ENCODE measurements around the gene PODNL1.
"Not testable (repeated sequence)": the region's sequence is repeated elsewhere in the genome, so short reads cannot be mapped to it uniquely, and the experiment has no call there.

Gene PODNL1

GRCh38 chr19:13981021-13981420, 42.8 kb upstream of the PODNL1 start:
- no peak for DNase-seq (ENCODE audit: low read depth)
- H3K4me3 ChIP-seq (ENCODE audit: low read length): no peak overlapping the region
- no peaks in the 10 kb centered on the region for H3K36me3 ChIP-seq (ENCODE audit: control insufficient read depth, insufficient read depth, low read length, severe bottlenecking)
- no peak overlapping the region for H3K9ac ChIP-seq (ENCODE audit: low read length)
- H3K4me1 ChIP-seq (ENCODE audit: control insufficient read depth, insufficient read depth, low read length): no peaks in the 10 kb centered on the region
- no peaks in the 10 kb centered on the region for H3K9me3 ChIP-seq (ENCODE audit: control insufficient read depth, low read length)
- no peaks in the 10 kb centered on the region for H3K27me3 ChIP-seq (replicated peaks; ENCODE audit: control insufficient read depth, insufficient read depth, low read length)

GRCh38 chr19:13980340-13980739, 42.1 kb upstream of the PODNL1 start:
- Histone ChIP-seq H3K4me3 (ENCODE audit: low read length) (no peak overlapping the region), H3K36me3 (ENCODE audit: control insufficient read depth, insufficient read depth, low read length, severe bottlenecking) (no peaks in the 10 kb centered on the region), H3K4me1 (ENCODE audit: control insufficient read depth, insufficient read depth, low read length) (no peaks in the 10 kb centered on the region), H3K9ac (ENCODE audit: low read length) (no peak overlapping the region), H3K9me3 (ENCODE audit: control insufficient read depth, low read length) (no peaks in the 10 kb centered on the region), H3K27me3 (replicated peaks; ENCODE audit: control insufficient read depth, insufficient read depth, low read length) (no peaks in the 10 kb centered on the region)
- DNase-seq (ENCODE audit: low read depth): no peak

- Histone ChIP-seq H3K36me3 (ENCODE audit: control insufficient read depth, insufficient read depth, low read length, severe bottlenecking) (no peaks in the 10 kb centered on the region), H3K4me3 (ENCODE audit: low read length) (no peak overlapping the region), H3K4me1 (ENCODE audit: control insufficient read depth, insufficient read depth, low read length) (no peaks in the 10 kb centered on the region), H3K9ac (ENCODE audit: low read length) (no peak overlapping the region), H3K9me3 (ENCODE audit: control insufficient read depth, low read length) (no peaks in the 10 kb centered on the region), H3K27me3 (replicated peaks; ENCODE audit: control insufficient read depth, insufficient read depth, low read length) (no peaks in the 10 kb centered on the region)
- no peak for DNase-seq (ENCODE audit: low read depth)
These were observed 41.5 kb upstream of the PODNL1 start for GRCh38 chr19:13979686-13980085.

- Histone ChIP-seq H3K27me3 (replicated peaks; ENCODE audit: control insufficient read depth, insufficient read depth, low read length) (no peaks in the 10 kb centered on the region), H3K9me3 (ENCODE audit: control insufficient read depth, low read length) (no peaks in the 10 kb centered on the region), H3K9ac (ENCODE audit: low read length) (no peak overlapping the region), H3K4me1 (ENCODE audit: control insufficient read depth, insufficient read depth, low read length) (no peaks in the 10 kb centered on the region), H3K36me3 (ENCODE audit: control insufficient read depth, insufficient read depth, low read length, severe bottlenecking) (no peaks in the 10 kb centered on the region), H3K4me3 (ENCODE audit: low read length) (no peak overlapping the region)
- no peak for DNase-seq (ENCODE audit: low read depth)
These were observed 41.0 kb upstream of the PODNL1 start for GRCh38 chr19:13979244-13979615.

GRCh38 chr19:13978351-13979243, 40.4 kb upstream of the PODNL1 start:
- H3K36me3 ChIP-seq (ENCODE audit: control insufficient read depth, insufficient read depth, low read length, severe bottlenecking): no peaks in the 10 kb centered on the region
- no peak overlapping the region for H3K4me3 ChIP-seq (ENCODE audit: low read length)
- no peaks in the 10 kb centered on the region for H3K9me3 ChIP-seq (ENCODE audit: control insufficient read depth, low read length)
- no peak for DNase-seq (ENCODE audit: low read depth)
- no peak overlapping the region for H3K9ac ChIP-seq (ENCODE audit: low read length)
- H3K27me3 ChIP-seq (replicated peaks; ENCODE audit: control insufficient read depth, insufficient read depth, low read length): no peaks in the 10 kb centered on the region
- no peaks in the 10 kb centered on the region for H3K4me1 ChIP-seq (ENCODE audit: control insufficient read depth, insufficient read depth, low read length)

GRCh38 chr19:13977803-13978202, 39.6 kb upstream of the PODNL1 start:
- Histone ChIP-seq H3K27me3 (replicated peaks; ENCODE audit: control insufficient read depth, insufficient read depth, low read length) (no peaks in the 10 kb centered on the region), H3K36me3 (ENCODE audit: control insufficient read depth, insufficient read depth, low read length, severe bottlenecking) (no peaks in the 10 kb centered on the region), H3K9ac (ENCODE audit: low read length) (no peak overlapping the region), H3K9me3 (ENCODE audit: control insufficient read depth, low read length) (no peaks in the 10 kb centered on the region), H3K4me1 (ENCODE audit: control insufficient read depth, insufficient read depth, low read length) (no peaks in the 10 kb centered on the region), H3K4me3 (ENCODE audit: low read length) (no peak overlapping the region)
- DNase-seq (ENCODE audit: low read depth): no peak

- H3K4me1 ChIP-seq (ENCODE audit: control insufficient read depth, insufficient read depth, low read length): no peaks in the 10 kb centered on the region
- H3K36me3 ChIP-seq (ENCODE audit: control insufficient read depth, insufficient read depth, low read length, severe bottlenecking): peaks cover 4% of the 10 kb centered on the region
- no peak for DNase-seq (ENCODE audit: low read depth)
- no peaks in the 10 kb centered on the region for H3K27me3 ChIP-seq (replicated peaks; ENCODE audit: control insufficient read depth, insufficient read depth, low read length)
- no peak overlapping the region for H3K4me3 ChIP-seq (ENCODE audit: low read length)
- H3K9me3 ChIP-seq (ENCODE audit: control insufficient read depth, low read length): no peaks in the 10 kb centered on the region
- H3K9ac ChIP-seq (ENCODE audit: low read length): no peak overlapping the region
These were observed 38.2 kb upstream of the PODNL1 start for GRCh38 chr19:13976446-13976845.

- no peaks in the 10 kb centered on the region for H3K4me1 ChIP-seq (ENCODE audit: control insufficient read depth, insufficient read depth, low read length)
- H3K4me3 ChIP-seq (ENCODE audit: low read length): no peak overlapping the region
- DNase-seq (ENCODE audit: low read depth): no peak
- peaks cover 4% of the 10 kb centered on the region for H3K36me3 ChIP-seq (ENCODE audit: control insufficient read depth, insufficient read depth, low read length, severe bottlenecking)
- no peaks in the 10 kb centered on the region for H3K27me3 ChIP-seq (replicated peaks; ENCODE audit: control insufficient read depth, insufficient read depth, low read length)
- H3K9me3 ChIP-seq (ENCODE audit: control insufficient read depth, low read length): no peaks in the 10 kb centered on the region
- no peak overlapping the region for H3K9ac ChIP-seq (ENCODE audit: low read length)
These were observed 37.7 kb upstream of the PODNL1 start for GRCh38 chr19:13975870-13976269.

- DNase-seq (ENCODE audit: low read depth): no peak
- no peaks in the 10 kb centered on the region for H3K4me1 ChIP-seq (ENCODE audit: control insufficient read depth, insufficient read depth, low read length)
- H3K27me3 ChIP-seq (replicated peaks; ENCODE audit: control insufficient read depth, insufficient read depth, low read length): no peaks in the 10 kb centered on the region
- H3K4me3 ChIP-seq (ENCODE audit: low read length): no peak overlapping the region
- H3K9me3 ChIP-seq (ENCODE audit: control insufficient read depth, low read length): no peaks in the 10 kb centered on the region
- no peak overlapping the region for H3K9ac ChIP-seq (ENCODE audit: low read length)
- peaks cover 10% of the 10 kb centered on the region for H3K36me3 ChIP-seq (ENCODE audit: control insufficient read depth, insufficient read depth, low read length, severe bottlenecking)
These were observed 35.9 kb upstream of the PODNL1 start for GRCh38 chr19:13974073-13974472.

- not testable (repeated sequence) for H3K9me3 ChIP-seq (ENCODE audit: control insufficient read depth, low read length); H3K4me1 ChIP-seq (ENCODE audit: control insufficient read depth, insufficient read depth, low read length); H3K9ac ChIP-seq (ENCODE audit: low read length); H3K27me3 ChIP-seq (replicated peaks; ENCODE audit: control insufficient read depth, insufficient read depth, low read length); DNase-seq (ENCODE audit: low read depth); H3K4me3 ChIP-seq (ENCODE audit: low read length)
- peaks cover 12% of the 10 kb centered on the region for H3K36me3 ChIP-seq (ENCODE audit: control insufficient read depth, insufficient read depth, low read length, severe bottlenecking)
These were observed 35.3 kb upstream of the PODNL1 start for GRCh38 chr19:13973479-13973878.

- no peak overlapping the region for H3K9ac ChIP-seq (ENCODE audit: low read length)
- H3K27me3 ChIP-seq (replicated peaks; ENCODE audit: control insufficient read depth, insufficient read depth, low read length): no peaks in the 10 kb centered on the region
- no peaks in the 10 kb centered on the region for H3K9me3 ChIP-seq (ENCODE audit: control insufficient read depth, low read length)
- H3K36me3 ChIP-seq (ENCODE audit: control insufficient read depth, insufficient read depth, low read length, severe bottlenecking): peaks cover 12% of the 10 kb centered on the region
- DNase-seq (ENCODE audit: low read depth): no peak
- no peaks in the 10 kb centered on the region for H3K4me1 ChIP-seq (ENCODE audit: control insufficient read depth, insufficient read depth, low read length)
- no peak overlapping the region for H3K4me3 ChIP-seq (ENCODE audit: low read length)
These were observed 34.3 kb upstream of the PODNL1 start for GRCh38 chr19:13972368-13973155.

Data from adipocyte (in vitro differentiated cells).